ENCODE data around the gene PUM2.
"Not testable (repeated sequence)": the region's sequence is repeated elsewhere in the genome, so short reads cannot be mapped to it uniquely, and the experiment has no call there.

PUM2 gene

DNA sequence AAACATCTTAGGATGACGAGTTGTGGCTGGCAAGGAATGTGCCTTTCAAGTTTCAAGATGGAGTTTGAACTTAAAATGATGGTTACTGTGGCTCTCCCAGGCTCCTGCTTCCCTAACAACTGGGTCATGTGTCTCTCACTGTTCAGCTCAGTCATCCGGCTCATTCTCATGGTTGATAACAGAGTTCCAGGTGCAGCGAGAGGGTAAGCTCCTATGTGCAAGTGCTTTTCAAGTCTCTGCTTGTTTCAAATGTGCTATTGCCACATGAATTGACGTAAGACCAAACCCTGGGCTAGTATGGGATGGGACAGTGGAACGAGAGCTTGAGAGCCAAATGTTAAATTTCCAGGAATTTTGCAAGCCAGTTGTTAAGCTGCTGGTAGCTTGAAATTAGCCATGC is 19.5 kb upstream of the PUM2 start:
- DNase-seq = no peak

DNA sequence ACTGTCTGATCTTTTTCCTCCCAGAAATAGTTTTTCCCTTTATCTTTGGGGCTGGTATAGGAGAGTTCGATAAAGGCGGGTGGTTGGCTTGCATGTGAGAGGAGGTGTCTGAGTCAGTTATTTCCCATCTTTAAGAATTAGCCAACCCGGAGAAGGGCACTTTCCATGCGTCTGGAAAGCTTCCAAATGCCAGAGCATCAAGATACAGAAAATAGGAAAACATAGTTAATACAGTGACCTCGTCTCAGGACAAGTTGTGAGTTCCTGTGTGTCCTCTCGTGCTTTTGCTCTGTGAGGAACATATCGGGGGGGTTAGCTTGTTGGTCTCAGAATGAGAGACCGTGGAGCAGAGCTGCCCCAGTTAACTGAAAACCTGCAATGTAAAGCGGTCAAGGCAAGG is 18.7 kb upstream of the PUM2 start:
- no peak for DNase-seq

DNA sequence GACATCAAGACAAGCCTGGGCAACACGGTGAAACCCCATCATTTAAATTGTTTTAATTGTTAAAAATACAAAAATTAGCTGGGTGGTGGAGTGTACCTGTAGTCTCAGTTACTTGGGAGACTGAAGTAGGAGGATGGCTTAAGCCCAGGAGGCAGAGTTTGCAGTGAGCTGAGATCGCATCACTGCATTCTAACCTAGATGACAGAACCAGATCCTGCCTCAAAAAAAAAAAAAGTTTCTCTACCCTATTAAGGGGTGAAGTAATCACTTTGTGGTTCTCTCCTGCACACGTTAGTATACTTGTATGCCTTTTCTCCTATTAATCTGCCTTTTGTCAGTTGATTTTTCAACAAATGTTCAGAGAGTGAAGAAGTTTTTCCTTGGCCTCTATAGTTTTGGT is 18.1 kb upstream of the PUM2 start:
- DNase-seq = no peak

DNA sequence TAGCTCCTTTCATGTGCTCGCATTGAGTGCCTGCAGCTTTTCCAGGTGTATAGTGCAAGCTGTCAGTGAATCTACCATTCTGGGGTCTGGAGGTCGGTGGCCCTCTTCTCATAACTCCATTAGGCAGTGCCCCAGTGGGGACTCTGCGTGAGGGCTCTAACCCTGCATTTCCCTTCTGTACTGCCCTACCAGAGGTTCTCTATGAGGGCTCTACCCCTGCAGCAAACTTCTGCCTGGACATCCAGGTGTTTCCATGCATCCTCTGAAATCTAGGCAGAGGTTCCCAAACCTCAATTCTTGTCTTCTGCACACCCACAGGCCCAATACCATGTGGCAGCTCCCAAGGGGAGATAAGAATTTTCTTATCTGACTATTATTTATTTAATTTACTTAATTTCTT is 17.3 kb upstream of the PUM2 start:
- DNase-seq = not testable (repeated sequence)

DNA sequence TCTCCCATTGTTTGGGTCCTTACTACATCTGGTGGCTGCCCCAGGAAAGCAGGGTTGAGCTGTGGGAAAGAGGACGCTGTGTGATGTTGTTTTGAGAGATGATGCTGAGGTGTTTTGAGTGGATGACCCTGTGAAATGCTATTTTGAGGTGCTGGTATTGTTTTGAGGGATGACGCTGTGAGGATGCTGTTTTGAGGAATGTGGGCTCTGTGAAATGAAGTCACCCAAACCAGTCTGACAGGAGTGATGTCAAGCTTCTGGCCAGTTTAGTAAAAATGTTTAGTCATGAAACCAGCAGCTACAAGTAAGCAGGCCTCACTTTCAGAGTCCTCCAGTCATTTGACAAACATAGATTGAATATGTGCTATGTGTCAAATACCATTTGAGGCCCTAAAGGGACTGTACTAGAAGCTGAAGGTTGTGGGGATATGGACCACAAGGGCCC is 16.1 kb upstream of the PUM2 start:
- DNase-seq = peak in 1 of 5 experiments; percentile 71

DNA sequence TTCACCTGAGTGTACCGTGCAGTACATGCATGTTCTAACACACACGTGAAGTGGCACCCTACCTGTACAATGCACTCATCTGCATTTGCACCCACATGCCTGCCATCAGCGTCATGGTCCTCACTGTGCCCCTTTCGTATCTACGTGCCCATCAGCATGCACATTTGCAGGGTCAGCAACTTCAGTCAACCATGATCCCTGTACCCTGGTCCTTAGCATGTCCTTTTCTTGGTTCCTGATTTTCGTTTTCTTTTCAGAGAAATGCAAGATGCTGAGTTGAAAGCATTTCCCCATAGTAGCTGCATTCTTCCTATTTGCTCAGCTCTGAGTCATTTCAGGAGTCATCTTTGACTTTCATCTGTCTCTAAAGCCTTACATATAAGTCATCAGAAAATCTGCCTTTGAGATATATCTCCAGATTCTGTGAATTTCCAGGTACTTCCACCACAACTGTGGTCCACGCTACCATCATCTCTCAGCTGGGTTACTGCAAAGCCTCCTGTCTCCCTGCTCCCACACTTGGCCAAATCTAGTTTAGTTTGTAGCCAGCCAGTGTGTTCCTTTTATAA is 14.7 kb upstream of the PUM2 start:
- DNase-seq = peak in 1 of 5 experiments; percentile 96

DNA sequence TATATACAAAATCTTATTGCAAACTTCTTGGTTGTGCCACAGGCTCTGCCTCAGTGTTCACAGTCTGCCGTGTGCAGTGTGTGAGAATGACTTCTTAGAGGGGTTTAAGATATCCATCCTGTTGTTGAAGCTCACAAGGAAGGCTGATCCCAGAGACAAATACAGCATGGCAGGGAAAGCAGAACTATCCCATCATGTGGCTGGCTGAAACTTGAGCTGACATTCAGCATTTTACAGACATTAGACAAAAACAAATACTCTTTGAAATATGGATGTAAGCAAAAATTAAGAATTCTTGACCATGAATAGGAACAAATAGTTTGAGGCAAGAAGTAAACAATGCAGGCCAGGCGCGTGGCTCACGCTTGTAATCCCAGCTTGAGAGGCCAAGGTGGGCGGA is 12.9 kb upstream of the PUM2 start:
- DNase-seq = no peak

DNA sequence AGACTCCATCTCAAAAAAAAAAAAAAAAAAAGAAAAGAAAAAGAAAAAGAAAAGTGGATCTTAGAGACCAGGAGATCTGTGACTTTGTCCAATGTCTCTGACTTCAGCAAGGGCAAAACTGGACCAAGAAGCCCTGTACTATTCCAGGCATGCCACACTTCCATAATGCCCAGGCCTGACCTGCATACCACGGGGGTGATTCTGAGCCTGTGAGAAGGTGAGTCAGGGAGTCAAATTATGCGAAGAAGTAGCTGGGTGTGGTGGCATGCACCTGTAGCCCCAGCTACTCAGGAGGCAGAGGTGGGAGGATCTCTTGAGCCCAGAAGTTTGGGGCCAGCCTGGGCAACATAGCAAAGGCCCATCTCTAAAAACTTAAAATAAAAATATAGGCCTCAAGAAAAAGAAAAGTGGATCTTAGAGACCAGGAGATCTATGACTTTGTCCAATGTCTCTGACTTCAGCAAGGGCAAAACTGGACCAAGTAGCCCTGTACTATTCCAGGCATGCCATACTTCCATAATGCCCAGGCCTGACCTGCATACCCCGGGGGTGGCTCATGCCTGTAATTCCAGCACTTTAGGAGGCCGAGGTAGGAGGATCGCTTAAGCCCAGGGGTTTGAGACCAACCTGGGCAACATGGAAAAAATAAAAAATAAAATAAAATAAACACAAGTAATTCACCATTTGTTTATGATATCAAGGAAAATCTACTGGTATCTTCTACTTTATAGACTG is 12.2 kb upstream of the PUM2 start:
- DNase-seq = no peak

DNA sequence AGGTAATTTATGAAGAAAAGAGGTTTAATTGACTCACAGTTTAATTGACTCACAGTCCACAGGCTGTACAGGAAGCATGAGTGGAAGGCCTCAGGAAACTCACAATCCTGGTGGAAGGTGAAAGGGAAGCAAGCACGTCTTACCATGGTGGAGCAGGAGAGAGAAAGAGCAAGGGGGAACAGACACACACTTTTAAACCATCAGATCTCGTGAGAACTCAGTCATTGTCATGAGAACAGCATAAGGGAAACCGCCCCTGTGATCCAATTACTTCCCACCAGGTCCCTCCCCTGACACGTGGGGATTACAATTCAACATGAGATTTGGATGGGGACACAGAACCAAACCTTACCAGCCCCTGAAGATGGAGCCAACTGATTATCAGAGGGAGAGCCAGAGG is 11.2 kb upstream of the PUM2 start:
- DNase-seq = no peak

DNA sequence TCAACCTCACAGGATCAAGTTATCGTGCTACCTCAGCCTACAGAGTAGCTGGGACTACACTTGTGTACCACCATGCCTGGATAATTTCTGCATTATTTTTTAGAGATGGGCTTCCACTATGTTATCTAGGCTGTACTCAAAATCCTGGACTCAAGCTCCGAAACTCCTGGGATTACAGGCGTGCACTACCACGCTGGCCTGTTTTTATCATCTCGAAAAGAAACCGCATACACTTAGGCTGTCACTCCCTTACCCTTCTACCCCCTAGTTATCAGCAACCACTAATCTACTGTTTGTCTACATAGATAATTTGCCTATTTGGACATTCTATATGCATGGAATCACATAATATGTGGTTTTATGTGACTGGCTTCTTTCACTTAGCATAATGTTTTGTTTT is 8.5 kb upstream of the PUM2 start:
- no peak for DNase-seq

DNA sequence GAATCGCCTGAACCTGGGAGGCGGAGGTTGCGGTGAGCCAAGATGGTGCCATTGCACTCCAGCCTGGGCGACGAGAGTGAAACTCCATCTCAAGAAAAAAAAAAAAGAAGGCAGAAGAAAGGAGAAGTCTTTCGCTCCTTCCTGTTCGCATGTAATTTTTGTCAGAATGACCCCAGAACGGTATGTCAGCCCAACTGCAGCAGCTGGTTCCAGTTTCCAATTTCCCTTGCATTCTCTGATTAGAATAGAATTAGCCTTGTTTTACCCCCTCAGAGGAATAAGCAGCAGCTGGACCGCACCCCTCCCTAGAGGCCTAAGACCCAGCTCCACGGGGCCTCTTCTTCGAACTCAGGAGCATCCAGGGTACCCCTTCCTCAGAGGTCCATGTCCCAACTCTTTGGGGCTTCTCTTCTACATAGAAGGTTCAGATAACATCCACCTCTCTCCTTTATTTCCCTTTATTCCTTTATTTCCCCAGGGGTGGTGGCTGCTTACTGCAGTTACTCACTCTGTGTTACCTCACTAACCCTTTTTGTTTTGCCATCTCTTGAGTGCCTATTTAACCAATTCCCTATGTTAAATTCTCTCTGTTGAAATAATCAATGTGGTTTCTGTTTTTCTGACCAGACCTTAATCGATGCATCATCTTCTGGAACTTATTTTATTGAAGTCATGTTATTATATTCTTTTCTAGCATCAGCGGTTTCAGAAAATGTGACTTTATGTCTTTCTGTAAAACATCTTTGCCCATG is 7.2 kb upstream of the PUM2 start:
- no peak for DNase-seq

DNA sequence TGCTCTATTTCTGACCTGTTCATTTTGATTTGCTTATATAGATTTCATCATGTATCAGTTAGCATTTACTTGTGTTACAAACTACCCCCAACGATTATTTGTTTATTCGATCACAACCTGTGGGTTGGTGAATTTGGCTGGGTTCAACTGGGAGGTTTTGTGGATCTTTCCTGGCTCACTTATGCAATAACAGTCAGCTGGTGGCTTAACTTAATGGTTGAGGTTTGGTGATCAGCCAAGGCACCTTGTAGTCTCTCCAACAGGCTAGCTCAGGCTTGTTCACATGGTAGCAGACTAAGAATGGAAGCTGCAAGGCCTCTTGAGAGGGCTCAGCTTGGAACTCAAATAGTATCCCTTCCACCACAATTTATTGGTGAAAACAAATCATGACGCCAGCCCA is 5.4 kb upstream of the PUM2 start:
- no peak for DNase-seq

DNA sequence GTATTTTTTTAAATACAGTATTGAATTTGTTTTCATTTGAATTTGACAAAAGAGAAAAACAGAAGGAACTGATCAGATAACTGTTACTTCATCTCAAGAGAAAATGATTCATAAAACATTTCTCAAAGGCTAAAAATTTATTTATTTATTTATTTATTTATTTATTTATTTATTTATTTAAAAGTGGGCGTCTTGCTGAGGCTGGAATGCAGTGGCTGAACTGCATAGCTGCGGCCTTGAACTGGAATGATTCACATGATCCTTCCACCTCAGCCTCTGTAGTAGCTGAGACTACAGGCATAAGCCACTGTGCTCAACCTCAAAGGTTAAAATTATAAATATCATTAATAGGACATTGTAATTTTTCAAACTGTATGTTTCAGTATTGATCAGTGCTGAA is 4.5 kb upstream of the PUM2 start:
- DNase-seq = no peak

DNA sequence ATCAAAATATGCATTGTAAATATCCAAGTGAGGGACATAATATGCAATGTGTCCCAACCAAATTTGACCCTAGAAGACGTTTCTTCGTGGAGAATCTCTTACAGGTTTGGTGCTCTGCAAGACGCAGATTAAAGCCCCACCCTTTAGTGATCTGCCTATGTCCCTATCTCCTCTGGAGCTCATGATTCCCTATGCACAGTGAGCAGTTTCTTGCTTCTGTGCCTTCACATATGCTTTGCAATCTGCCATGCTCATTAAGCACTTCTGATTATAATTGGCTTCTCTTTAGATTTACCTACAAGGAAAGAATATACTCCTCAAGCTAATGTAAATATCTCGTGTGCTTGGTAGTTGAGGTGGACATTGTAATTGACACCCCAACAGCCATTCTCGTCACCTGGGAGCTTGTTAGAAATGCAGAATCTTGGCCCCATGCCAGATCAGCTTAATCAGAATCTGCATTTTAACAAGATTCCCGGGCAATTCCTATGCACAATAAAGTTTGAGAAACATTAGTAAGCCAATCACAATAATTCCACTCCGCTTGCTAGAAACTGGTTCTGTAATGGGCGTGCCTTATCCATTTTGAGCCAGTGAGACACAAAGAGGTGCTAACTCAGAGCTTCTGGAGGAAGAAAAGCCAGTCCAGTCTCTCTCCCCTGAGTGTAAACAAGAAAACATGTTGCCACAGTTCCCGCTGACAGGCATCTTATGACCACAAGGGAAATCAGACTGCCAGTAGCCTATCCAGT is 2.8 kb upstream of the PUM2 start:
- DNase-seq = no peak

DNA sequence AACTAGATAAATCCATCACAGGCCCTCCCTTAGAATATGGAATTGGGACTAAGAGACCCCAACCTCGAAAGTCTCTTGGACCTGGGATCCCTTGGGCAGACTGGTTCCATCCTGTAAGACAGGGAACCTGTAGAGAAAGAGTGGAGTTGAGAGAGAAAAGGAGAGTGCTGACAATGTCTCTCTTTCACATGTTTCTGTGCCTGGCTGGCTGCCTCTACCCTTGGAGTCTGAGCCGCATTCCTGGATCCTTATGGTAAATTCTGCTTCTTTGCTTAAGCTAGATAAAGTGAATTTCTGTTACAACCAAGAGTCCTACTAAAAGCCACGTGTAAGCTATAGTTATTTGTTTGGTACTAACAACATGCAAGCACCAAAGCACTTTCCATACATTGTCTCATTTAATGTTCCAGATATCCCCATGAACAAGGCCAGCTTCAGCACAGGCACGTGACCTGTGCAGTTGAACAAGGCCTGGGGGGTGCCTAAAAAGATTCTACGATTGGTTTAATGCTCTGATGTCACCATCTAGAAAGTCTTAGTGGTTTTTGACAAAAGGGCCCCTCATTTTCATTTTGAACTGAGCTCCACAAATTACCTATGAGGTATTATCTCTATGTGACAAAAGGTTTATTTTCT is 2.1 kb upstream of the PUM2 start:
- peak in 1 of 5 experiments; percentile 27 for DNase-seq

DNA sequence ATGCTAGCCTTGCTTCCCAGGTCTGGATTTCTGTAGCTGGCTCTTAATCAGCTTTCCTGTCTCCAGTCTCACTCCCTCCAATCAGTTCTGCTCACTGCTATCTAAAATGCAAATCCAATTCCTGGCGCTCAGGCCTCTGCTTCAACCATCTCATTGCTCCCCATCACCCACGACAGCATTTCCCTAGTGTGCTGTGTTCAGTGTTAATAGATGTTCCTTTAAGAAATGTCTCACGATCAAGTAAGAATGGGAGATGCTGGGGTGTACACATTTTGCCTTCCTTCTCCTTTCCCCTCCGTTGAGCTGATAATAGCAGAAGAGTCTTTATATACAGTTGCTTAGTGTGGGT is 1.6 kb upstream of the PUM2 start:
- DNase-seq = peak in 1 of 5 experiments; percentile 6

DNA sequence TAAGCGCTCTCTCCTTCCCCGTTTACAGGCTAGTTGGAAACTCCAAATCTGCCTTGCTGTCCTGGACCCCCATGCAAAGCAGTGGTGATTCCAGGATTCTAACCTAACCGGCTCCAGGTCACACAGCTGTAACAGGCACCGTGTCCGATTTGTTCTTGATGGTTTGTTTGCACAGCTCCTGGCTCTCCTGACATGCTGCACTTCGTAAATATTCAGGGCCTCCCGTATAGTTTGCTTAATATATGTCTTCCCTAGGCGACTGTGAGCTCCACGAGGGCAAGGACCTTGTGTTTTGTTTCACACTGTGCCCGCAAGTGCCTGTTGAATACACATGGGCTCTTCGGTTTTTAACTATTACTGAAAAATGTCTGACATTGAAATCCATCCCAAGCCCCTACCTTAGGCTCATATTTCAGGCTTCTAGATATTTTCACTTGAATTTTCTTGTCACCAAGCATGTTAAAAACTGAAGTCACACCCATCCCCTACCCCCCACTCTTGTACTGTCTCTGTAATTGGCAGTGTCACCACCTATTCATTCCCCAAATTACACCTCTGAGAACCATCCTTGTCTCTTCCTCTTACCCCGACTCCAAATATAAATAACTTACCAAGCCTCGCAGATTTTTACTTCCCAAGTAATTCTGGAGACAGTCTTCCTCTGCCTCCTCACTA is 1.0 kb upstream of the PUM2 start:
- peak in 1 of 5 experiments; percentile 59 for DNase-seq

DNA sequence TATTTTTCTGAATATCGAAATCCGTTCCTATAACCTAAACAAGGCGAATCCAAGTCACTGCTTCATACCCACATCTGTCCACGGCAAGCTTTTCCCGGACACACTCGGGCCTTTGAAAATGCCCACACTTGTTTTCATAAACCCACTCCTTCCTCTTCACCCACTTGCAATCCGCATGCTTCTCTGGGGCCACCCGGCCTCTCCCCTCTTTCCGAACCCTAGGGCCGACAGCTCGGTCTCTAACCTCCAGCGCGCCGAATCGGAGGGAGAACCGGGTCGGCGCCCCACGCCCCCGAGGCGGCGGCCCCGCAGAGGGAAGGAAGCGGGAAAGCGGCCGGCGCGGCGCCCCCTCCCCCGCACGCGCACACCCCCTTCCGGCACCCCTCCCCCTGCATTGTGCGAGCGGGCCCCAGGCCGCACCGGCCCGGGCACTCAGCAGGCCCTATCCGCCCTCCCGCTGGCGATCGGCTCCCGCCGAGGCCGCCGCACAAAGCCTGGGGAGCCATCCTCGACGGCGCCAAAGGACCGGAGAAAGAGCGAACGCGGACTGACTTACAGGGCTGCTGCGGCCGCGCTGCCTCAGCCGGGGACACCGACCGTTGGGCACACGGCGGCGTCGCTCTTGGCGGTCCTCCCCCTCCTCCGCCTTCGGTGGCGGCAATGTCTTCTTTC is 467 bp downstream of the PUM2 start:
- DNase-seq = peak; percentile 37 to 73 (median 47)

DNA sequence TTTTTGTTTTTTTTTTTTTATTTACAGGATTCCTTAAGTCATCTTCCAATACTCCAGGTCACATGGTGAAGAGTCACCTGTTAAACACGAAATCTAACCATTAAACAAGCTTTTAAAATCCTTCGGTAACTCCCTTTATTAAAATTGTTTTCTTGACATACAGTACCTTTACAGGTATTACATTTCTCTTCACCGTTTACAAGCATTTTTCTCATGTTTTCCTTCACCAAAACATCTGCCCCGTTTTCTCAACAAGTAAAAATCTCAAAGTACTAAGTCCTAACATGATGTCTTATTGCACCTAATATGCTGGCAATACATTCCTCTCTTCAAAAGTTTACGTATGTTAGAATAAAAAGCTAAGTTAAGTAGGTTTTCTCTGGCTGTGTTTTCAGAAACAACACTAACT is 1.1 kb downstream of the PUM2 start:
- DNase-seq = no peak

DNA sequence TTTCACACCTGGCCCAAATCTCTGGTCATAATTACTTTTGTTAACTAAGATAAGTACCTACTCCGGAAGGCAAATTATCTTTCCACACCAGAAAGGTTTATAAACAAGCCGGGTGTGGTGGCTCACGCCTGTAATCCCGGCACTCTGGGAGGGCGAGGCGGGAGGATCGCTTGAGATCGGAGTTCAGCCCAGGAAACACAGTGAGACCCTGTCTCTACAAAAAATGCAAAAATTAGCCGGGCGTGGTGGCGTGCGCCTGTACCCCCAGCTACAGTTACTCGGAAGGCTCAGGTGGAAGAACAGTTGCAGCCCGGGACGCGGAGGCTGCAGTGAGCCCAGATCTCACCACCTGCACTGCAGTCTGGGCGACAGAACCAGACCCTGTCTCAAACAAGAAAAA is 2.1 kb downstream of the PUM2 start:
- peak in 1 of 5 experiments; percentile 41 for DNase-seq

DNA sequence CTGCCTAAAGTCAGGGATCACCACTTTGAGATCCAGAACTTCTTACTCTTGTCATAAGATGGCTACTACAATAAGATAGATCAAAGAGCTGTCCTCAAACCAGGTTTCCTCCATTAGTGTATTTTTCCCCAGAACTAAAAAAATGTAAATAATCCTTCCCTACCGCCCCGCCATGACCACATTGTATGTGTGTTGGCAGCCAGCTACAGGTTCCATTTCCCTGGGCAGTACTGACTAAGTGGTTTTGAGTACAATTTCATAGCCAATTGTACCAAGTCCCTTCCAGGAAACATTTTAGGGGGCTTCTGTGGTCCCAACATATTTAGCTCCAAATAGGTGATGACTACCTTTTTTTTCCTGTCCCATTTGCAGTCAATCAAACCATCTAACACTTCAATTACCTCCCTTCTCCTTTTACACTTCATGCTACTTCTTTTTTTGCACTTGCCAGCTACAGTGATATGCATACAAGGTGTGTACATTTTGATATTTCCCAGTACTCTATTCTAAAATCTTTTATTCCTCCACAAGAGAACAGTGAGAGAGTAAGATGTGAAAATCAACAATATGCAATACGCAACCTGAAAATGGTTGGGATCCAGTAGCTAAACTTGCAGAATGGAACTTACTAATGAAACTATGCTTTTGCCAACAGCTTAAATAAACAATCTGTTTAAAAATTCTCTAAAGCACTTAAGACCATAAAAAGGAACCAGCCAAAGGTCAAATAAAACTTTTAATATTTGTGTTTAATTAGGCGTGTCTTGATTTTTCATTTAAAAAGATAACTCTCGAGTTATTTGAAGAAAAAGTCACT is 3.9 kb downstream of the PUM2 start:
- no peak for DNase-seq

Measured in T-helper 2 cell (primary cell).